B cell (primary cell): Measurements from ENCODE around the gene SLC49A3. TPM values are rescaled to one million over a fixed set of nuclear protein-coding genes. Genes with fewer than 3 reads are reported as not detected.

Experiments
- ATAC-seq: fragments of 200-7000 bp; cut with Tn5 transposase; one replicate; pipeline ENCODE4 v1.10.0; 2021; ENCODE audit warnings: low read depth, mild to moderate bottlenecking, moderate number of reproducible peaks, moderate library complexity
- CTCF ChIA-PET: fragments of 350-600 bp; sonication (Branson Sonifier 250); formaldehyde crosslinking; loops from one replicate; lab custom pipeline; 2021; ENCODE audit warnings: antibody characterized with exemption, inconsistent platforms; lab: Charles Lee
- POLR2A ChIA-PET: fragments of 350-600 bp; sonication (Branson Sonifier 250); formaldehyde crosslinking; loops from one replicate; lab custom pipeline; 2021; ENCODE audit warnings: antibody characterized with exemption; lab: Charles Lee
- DNase-seq: peaks from one replicate; pipeline ENCODE4 v3.0.0; 2013
- H2AFZ ChIP-seq: 2 replicates; pipeline ENCODE4 v1.6.1; 2012; ENCODE audit warnings: mild to moderate bottlenecking, low read depth, low read length; ENCODE audit not compliant: insufficient read depth, poor library complexity, severe bottlenecking
- H3K27ac ChIP-seq, 2 donors: 1 replicate in 1 of 2; 2 replicates in 1 of 2; pipeline ENCODE4 v1.5.1; 2012 to 2013; ENCODE audit warnings: low read length in 2 of 2, mild to moderate bottlenecking in 2 of 2, moderate library complexity in 1 of 2
- H3K27me3 ChIP-seq, 4 experiments: fragments of 200-600 bp in 1 of 4; sonication (generic) in 1 of 4; replicated peaks in 1 of 4; 1 replicate in 2 of 4; 2 replicates in 2 of 4; pipeline versions ENCODE4 v1.6.1 to v1.7.0; 2013 to 2016; ENCODE audit warnings: low read length in 3 of 4, mild to moderate bottlenecking in 2 of 4, mixed read lengths in 1 of 4, moderate library complexity in 1 of 4; ENCODE audit not compliant: insufficient read depth in 4 of 4, control insufficient read depth in 3 of 4; ENCODE audit errors: control extremely low read depth in 1 of 4
- H3K36me3 ChIP-seq, 2 experiments: replicated peaks in 1 of 2; 1 replicate in 1 of 2; 2 replicates in 1 of 2; pipeline versions ENCODE4 v1.6.1 to v1.7.1; 2013; ENCODE audit warnings: low read length in 1 of 2; ENCODE audit not compliant: insufficient read depth in 2 of 2, control insufficient read depth in 1 of 2; ENCODE audit errors: control extremely low read depth in 1 of 2, extremely low read depth in 1 of 2
- H3K4me1 ChIP-seq, 2 donors: fragments of 200-600 bp in 1 of 2; sonication (generic) in 1 of 2; 1 replicate in 1 of 2; 2 replicates in 1 of 2; pipeline versions ENCODE4 v1.5.1 to v1.6.1; 2013 to 2017; ENCODE audit warnings: low read length in 2 of 2; ENCODE audit not compliant: control insufficient read depth in 2 of 2, insufficient read depth in 2 of 2
- H3K4me2 ChIP-seq: replicated peaks from 2 replicates; pipeline ENCODE3; 2012; ENCODE audit warnings: mild to moderate bottlenecking, low read depth, low read length; ENCODE audit not compliant: poor library complexity, severe bottlenecking
- H3K4me3 ChIP-seq, 5 experiments: fragments of 200-600 bp in 1 of 5; sonication (generic) in 1 of 5; 1 replicate in 3 of 5; 2 replicates in 2 of 5; pipeline versions ENCODE4 v1.5.1 to v1.7.0; 2011 to 2016; ENCODE audit warnings: low read length in 4 of 5, mild to moderate bottlenecking in 4 of 5, low read depth in 2 of 5, control low read depth in 1 of 5, moderate library complexity in 1 of 5; ENCODE audit not compliant: insufficient read depth in 1 of 5; ENCODE audit errors: control extremely low read depth in 1 of 5, extremely low read depth in 1 of 5
- H3K79me2 ChIP-seq: fragments of 200-600 bp; sonication (generic); one replicate; pipeline ENCODE4 v1.6.0; 2016; ENCODE audit warnings: low read length; ENCODE audit not compliant: control insufficient read depth, insufficient read depth
- H3K9ac ChIP-seq: fragments of 200-600 bp; sonication (generic); 2 replicates; pipeline ENCODE4 v1.6.1; 2017; ENCODE audit warnings: mild to moderate bottlenecking, low read length, moderate library complexity
- H3K9me3 ChIP-seq, 3 donors: one replicate each; pipeline versions ENCODE4 v1.6.1 to v1.7.1; 2013; ENCODE audit warnings: low read length in 2 of 3; ENCODE audit not compliant: control insufficient read depth in 2 of 3, insufficient read depth in 1 of 3; ENCODE audit errors: control extremely low read depth in 1 of 3
- H4K20me1 ChIP-seq: 2 replicates; pipeline ENCODE4 v1.6.0; 2012; ENCODE audit warnings: mild to moderate bottlenecking, low read length; ENCODE audit not compliant: insufficient read depth, control insufficient read depth, poor library complexity, severe bottlenecking
- H3K27ac Mint-ChIP-seq: one replicate; pipeline ENCODE4 v1.8.0; 2021; ENCODE audit warnings: mixed read lengths
- H3K27me3 Mint-ChIP-seq: one replicate; pipeline ENCODE4 v1.8.0; 2021; ENCODE audit warnings: mixed read lengths
- H3K4me1 Mint-ChIP-seq: one replicate; pipeline ENCODE4 v1.8.0; 2021; ENCODE audit warnings: mixed read lengths
- H3K4me3 Mint-ChIP-seq: one replicate; pipeline ENCODE4 v1.8.0; 2021; ENCODE audit warnings: mixed read lengths
- H3K9me3 Mint-ChIP-seq: one replicate; pipeline ENCODE4 v1.8.0; 2022; ENCODE audit warnings: mixed read lengths; ENCODE audit not compliant: insufficient read depth
- CTCF ChIP-seq: fragments of 200-600 bp; IDR thresholded peaks from one replicate; pipeline ENCODE4 v1.8.0; 2022; ENCODE audit warnings: antibody characterized with exemption, mild to moderate bottlenecking
- EZH2 ChIP-seq: IDR thresholded peaks from 2 replicates; pipeline ENCODE4 v1.6.1; 2012; ENCODE audit warnings: borderline replicate concordance, low read depth, mild to moderate bottlenecking, moderate library complexity, low read length; ENCODE audit not compliant: insufficient read depth, poor library complexity, severe bottlenecking
- WGBS: methylation state at CpG from one replicate; pipeline ENCODE4 v1.1.5; 2013; ENCODE audit warnings: missing lambda C conversion rate; ENCODE audit not compliant: insufficient coverage; 5-methylcytosine and 5-hydroxymethylcytosine counted together
- intact Hi-C: fragments of 100-400 bp; cut with micrococcal nuclease; formaldehyde crosslinking; loops from one replicate; pipeline ENCODE4 v1.10.0; 2022
- polyA plus RNA-seq: library from polyadenylated mRNA; depleted of rRNA; stranded (reverse); fragments of >200 nt; gene quantifications from 2 replicates; pipeline ENCODE4 v1.2.3, GENCODE V29; 2012
- total RNA-seq, 2 donors: library from RNA; stranded (reverse); fragments of 120-200 nt in 1 of 2; gene quantifications; 1 replicate in 1 of 2; 2 replicates in 1 of 2; pipeline versions ENCODE4 v1.2.3 to v1.2.4, GENCODE V29; 2013 to 2022

The SLC49A3 gene
- total and polyA plus RNA-seq, 2 donors (not counting 1 experiment from before 2014, with no cell fraction given): 2.0 to 4.3 TPM

- Histone ChIP-seq H3K4me1 (peaks cover 2 to 3% of the 10 kb centered on the region in 2 donors), H3K27me3 (no peaks in the 10 kb centered on the region), H3K9ac (no peak overlapping the region), H2AFZ (no peak overlapping the region), H3K4me2 (no peak overlapping the region), H3K79me2 (peaks cover 2% of the 10 kb centered on the region), H3K27ac (no peak overlapping the region), H3K36me3 (no peaks in the 10 kb centered on the region), H3K4me3 (no peak overlapping the region), H4K20me1 (no peaks in the 10 kb centered on the region), H3K9me3 (peaks cover 0 to 17% (median 0%) of the 10 kb centered on the region in 3 donors)
- TF ChIP-seq EZH2 (no peak), CTCF (no peak)
- DNase-seq (no peak), ATAC-seq (no peak)
- Mint-ChIP-seq H3K27ac (no peak overlapping the region), H3K27me3 (no peaks in the 10 kb centered on the region), H3K4me3 (no peak overlapping the region), H3K4me1 (peaks cover 1% of the 10 kb centered on the region), H3K9me3 (no peaks in the 10 kb centered on the region)
- POLR2A ChIA-PET: no interaction called here
- intact Hi-C loops: no loop called here
- 91% methylated on average over 23 of the region's 27 CpGs for whole genome bisulfite sequencing
- CTCF ChIA-PET: no interaction called here
Measured at GRCh38 chr4:657834-658667, 30.9 kb downstream of the SLC49A3 start.

DNA sequence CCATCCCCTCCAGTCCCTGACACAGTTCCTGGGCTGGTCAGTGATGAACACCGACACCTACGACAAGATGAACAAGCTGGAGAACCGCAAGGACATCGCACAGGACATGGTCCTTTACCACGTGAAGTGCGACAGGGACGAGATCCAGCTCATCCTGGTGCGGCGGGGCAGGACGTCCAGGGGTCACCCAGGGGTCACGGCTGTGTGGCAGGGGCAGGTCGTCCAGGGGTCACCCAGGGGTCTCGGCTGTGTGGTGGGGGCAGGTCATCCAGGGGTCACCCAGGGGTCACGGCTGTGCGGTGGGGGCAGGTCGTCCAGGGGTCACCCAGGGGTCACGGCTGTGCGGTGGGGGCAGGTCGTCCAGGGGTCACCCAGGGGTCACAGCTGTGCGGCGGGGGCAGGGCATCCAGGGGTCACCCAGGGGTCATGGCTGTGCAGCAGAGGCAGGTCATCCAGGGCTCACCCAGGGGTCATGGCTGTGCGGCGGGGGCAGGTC lies 31.6 kb downstream of the SLC49A3 start:
- 92% methylated on average over 21 of the region's 23 CpGs for WGBS
- peaks cover 0 to 17% (median 0%) of the 10 kb centered on the region in 3 donors for H3K9me3 ChIP-seq
- H3K9ac ChIP-seq: no peak overlapping the region
- H3K27me3 ChIP-seq: no peaks in the 10 kb centered on the region
- TF ChIP-seq CTCF: no peak
- no peak for TF ChIP-seq EZH2
- H3K4me2 ChIP-seq: no peak overlapping the region
- no peaks in the 10 kb centered on the region for H3K36me3 ChIP-seq
- no peak overlapping the region for H3K27ac ChIP-seq
- ATAC-seq (no peak), DNase-seq (no peak)
- POLR2A ChIA-PET: no interaction called here
- H3K4me3 Mint-ChIP-seq: no peak overlapping the region
- no peaks in the 10 kb centered on the region for H3K4me1 ChIP-seq
- CTCF ChIA-PET: no interaction called here
- no peaks in the 10 kb centered on the region for H3K79me2 ChIP-seq
- intact Hi-C loops: no loop called here
- no peaks in the 10 kb centered on the region for H3K4me1 Mint-ChIP-seq
- H2AFZ ChIP-seq: no peak overlapping the region
- no peak overlapping the region for H3K4me3 ChIP-seq
- no peaks in the 10 kb centered on the region for H3K9me3 Mint-ChIP-seq
- no peak overlapping the region for H3K27ac Mint-ChIP-seq
- no peaks in the 10 kb centered on the region for H4K20me1 ChIP-seq
- H3K27me3 Mint-ChIP-seq: no peaks in the 10 kb centered on the region
